IPS-18a (cell line): Measurements from ENCODE around the gene TMEM248.
A peak's percentile ranks its signal among the peaks of the same experiment; 100 is the strongest.
"Not testable (repeated sequence)": the region's sequence is repeated elsewhere in the genome, so short reads cannot be mapped to it uniquely, and the experiment has no call there.

Source experiments
- H3K27ac ChIP-seq: one replicate; pipeline ENCODE4 v1.5.1; 2013; ENCODE audit warnings: low read length
- H3K27me3 ChIP-seq: one replicate; pipeline ENCODE4 v1.6.1; 2013; ENCODE audit warnings: mild to moderate bottlenecking, low read length; ENCODE audit not compliant: control insufficient read depth, insufficient read depth
- H3K36me3 ChIP-seq: one replicate; pipeline ENCODE4 v1.6.1; 2013; ENCODE audit warnings: low read depth, low read length; ENCODE audit not compliant: control insufficient read depth
- H3K4me1 ChIP-seq: one replicate; pipeline ENCODE4 v1.6.1; 2013; ENCODE audit warnings: low read depth, low read length; ENCODE audit not compliant: control insufficient read depth
- H3K4me3 ChIP-seq: one replicate; pipeline ENCODE4 v1.5.1; 2013; ENCODE audit warnings: low read length
- H3K9ac ChIP-seq: one replicate; pipeline ENCODE4 v1.6.1; 2013; ENCODE audit warnings: mild to moderate bottlenecking, low read length, moderate library complexity
- H3K9me3 ChIP-seq: one replicate; pipeline ENCODE4 v1.6.1; 2013; ENCODE audit warnings: low read depth, low read length; ENCODE audit not compliant: control insufficient read depth

The TMEM248 gene

GRCh38 chr7:66979013-66979412 is 58.0 kb downstream of the TMEM248 start:
- H3K4me3 ChIP-seq, H3K36me3 ChIP-seq: not testable (repeated sequence)

GRCh38 chr7:66980336-66980735 is 59.3 kb downstream of the TMEM248 start:
- not testable (repeated sequence) for H3K9me3 ChIP-seq, H3K4me1 ChIP-seq, H3K36me3 ChIP-seq, H3K4me3 ChIP-seq, H3K9ac ChIP-seq, H3K27me3 ChIP-seq, H3K27ac ChIP-seq

More at GRCh38 chr7:66979013-66979412, 58.0 kb downstream of the TMEM248 start:
- H3K9ac ChIP-seq, H3K4me1 ChIP-seq, H3K9me3 ChIP-seq, H3K27ac ChIP-seq, H3K27me3 ChIP-seq: not testable (repeated sequence)

- not testable (repeated sequence) for H3K4me3 ChIP-seq, H3K27me3 ChIP-seq, H3K9ac ChIP-seq, H3K4me1 ChIP-seq, H3K27ac ChIP-seq, H3K9me3 ChIP-seq
- H3K36me3 ChIP-seq, result peaks cover 22% of the 10 kb centered on the region
These were observed 68.5 kb downstream of the TMEM248 start for GRCh38 chr7:66989552-66989951.

- peaks cover 12% of the 10 kb centered on the region for H3K36me3 ChIP-seq
- H3K9ac ChIP-seq, H3K27me3 ChIP-seq, H3K4me3 ChIP-seq, H3K9me3 ChIP-seq, H3K27ac ChIP-seq, H3K4me1 ChIP-seq: not testable (repeated sequence)
These were observed 73.0 kb downstream of the TMEM248 start for GRCh38 chr7:66994051-66994450.

- not testable (repeated sequence) for H3K27me3 ChIP-seq, H3K9me3 ChIP-seq, H3K27ac ChIP-seq, H3K4me1 ChIP-seq
- Histone ChIP-seq H3K36me3 (peaks cover 10% of the 10 kb centered on the region), H3K4me3 (peak overlapping the region; percentile 83), H3K9ac (peak overlapping the region; percentile 79)
These were observed 73.6 kb downstream of the TMEM248 start for GRCh38 chr7:66994691-66995049.

- H3K27ac ChIP-seq, H3K9me3 ChIP-seq, H3K27me3 ChIP-seq, H3K4me1 ChIP-seq: not testable (repeated sequence)
- Histone ChIP-seq H3K4me3 (peak within 1 kb of the TSS; percentile 83), H3K9ac (peak within 1 kb of the TSS; percentile 79), H3K36me3 (peaks cover 10% of the 10 kb centered on the region)
These were observed 74.2 kb downstream of the TMEM248 start, which contains the start of gene SBDS for GRCh38 chr7:66995050-66995776. SBDS (minus strand) TSS chr7:66995586; CDS start chr7:66995417, 169 bp downstream.

- H3K4me1 ChIP-seq, H3K27ac ChIP-seq, H3K27me3 ChIP-seq, H3K9me3 ChIP-seq: not testable (repeated sequence)
- H3K4me3 ChIP-seq, result peak within 1 kb of the TSS; percentile 94
- H3K9ac ChIP-seq, result peak within 1 kb of the TSS; percentile 78
- peaks cover 10% of the 10 kb centered on the region for H3K36me3 ChIP-seq
These were observed 75.6 kb downstream of the TMEM248 start, which contains the start of gene TYW1 for GRCh38 chr7:66996444-66997191. TYW1 (plus strand) TSS chr7:66996833; CDS start chr7:66996979, 146 bp downstream.

GRCh38 chr7:67000601-67001258 is 79.7 kb downstream of the TMEM248 start:
- H3K27me3 ChIP-seq, H3K36me3 ChIP-seq, H3K4me3 ChIP-seq, H3K27ac ChIP-seq, H3K9ac ChIP-seq, H3K4me1 ChIP-seq, H3K9me3 ChIP-seq: not testable (repeated sequence)

GRCh38 chr7:67004145-67004544 is 83.1 kb downstream of the TMEM248 start:
- H3K36me3 ChIP-seq, H3K4me1 ChIP-seq, H3K27ac ChIP-seq, H3K9me3 ChIP-seq, H3K9ac ChIP-seq, H3K4me3 ChIP-seq, H3K27me3 ChIP-seq: not testable (repeated sequence)

- no peaks in the 10 kb centered on the region for H3K9me3 ChIP-seq
- H3K4me1 ChIP-seq, result no peaks in the 10 kb centered on the region
- H3K27me3 ChIP-seq, result no peaks in the 10 kb centered on the region
- no peak overlapping the region for H3K27ac ChIP-seq
- no peak overlapping the region for H3K9ac ChIP-seq
- H3K36me3 ChIP-seq, result peaks cover 19% of the 10 kb centered on the region
- no peak overlapping the region for H3K4me3 ChIP-seq
These were observed 85.9 kb downstream of the TMEM248 start for GRCh38 chr7:67006965-67007364.
